Upper lobe of right lung (tissue), 1 donor: ENCODE data around the gene NRL. TPM values are rescaled to one million over a fixed set of nuclear protein-coding genes. Genes with fewer than 3 reads are reported as not detected.

Source experiments
- ATAC-seq: fragments of 200-7000 bp; cut with Tn5 transposase; one replicate; pipeline ENCODE4 v1.9.1; 2020; ENCODE audit warnings: mild to moderate bottlenecking, moderate library complexity
- DNase-seq: peaks from one replicate; pipeline ENCODE4 v3.0.0-alpha.2; 2020
- H3K27ac ChIP-seq: fragments of 200-600 bp; one replicate; pipeline ENCODE4 v1.8.0; 2022
- H3K27me3 ChIP-seq: fragments of 200-600 bp; one replicate; pipeline ENCODE4 v1.8.0; 2022; ENCODE audit warnings: mild to moderate bottlenecking
- H3K36me3 ChIP-seq: fragments of 200-600 bp; one replicate; pipeline ENCODE4 v1.8.0; 2022
- H3K4me1 ChIP-seq: fragments of 200-600 bp; one replicate; pipeline ENCODE4 v1.8.0; 2022
- H3K4me3 ChIP-seq: fragments of 200-600 bp; one replicate; pipeline ENCODE4 v1.8.0; 2022; ENCODE audit warnings: mild to moderate bottlenecking
- H3K9me3 ChIP-seq: fragments of 200-600 bp; one replicate; pipeline ENCODE4 v1.8.0; 2022
- intact Hi-C: fragments of 100-400 bp; cut with DNase I; formaldehyde crosslinking; loops from one replicate; pipeline ENCODE4 v1.11.0; 2022
- total RNA-seq: library from RNA; stranded (reverse); fragmentation: NEBNext Ultra II Directional; extraction: Animal tissue kit (Norgen Biotek cat#: 25700); gene quantifications from one replicate; pipeline ENCODE4 v1.2.1, GENCODE V29; 2021
- TF ChIP-seq, protein P1 (sequence below): fragments of 200-600 bp; IDR thresholded peaks from one replicate; pipeline ENCODE4 v1.8.0; 2022; ENCODE audit warnings: antibody characterized with exemption
- donor health status: DM: no; HTN: yes; CAD: no; lungs with severe emphysema.

NRL gene
- total RNA-seq, 1 donor from 2014 or later, result 2.8 TPM

DNA sequence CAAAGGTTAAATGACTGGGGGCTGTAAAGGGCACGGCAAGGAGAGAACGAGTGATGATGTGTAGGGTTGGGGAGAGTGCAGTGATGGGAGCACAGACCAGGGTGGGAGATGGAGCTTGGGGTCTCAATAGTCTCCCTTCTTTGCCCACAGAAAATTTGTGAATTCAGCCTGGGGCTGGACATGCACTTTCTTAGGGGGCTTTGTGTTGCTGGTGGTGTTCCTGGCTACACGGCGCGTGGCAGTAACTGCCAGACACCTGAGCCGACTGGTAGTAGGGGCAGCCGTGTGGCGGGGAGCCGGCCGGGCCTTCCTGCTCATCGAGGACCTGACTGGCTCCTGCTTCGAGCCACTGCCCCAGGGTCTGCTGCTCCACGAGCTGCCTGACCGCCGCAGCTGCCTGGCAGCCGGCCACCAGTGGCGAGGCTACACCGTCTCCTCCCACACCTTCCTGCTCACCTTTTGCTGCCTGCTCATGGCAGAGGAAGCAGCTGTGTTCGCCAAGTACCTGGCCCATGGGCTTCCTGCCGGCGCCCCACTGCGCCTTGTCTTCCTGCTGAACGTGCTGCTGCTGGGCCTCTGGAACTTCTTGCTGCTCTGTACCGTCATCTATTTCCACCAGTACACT is 17.4 kb upstream of the NRL start:
- TF ChIP-seq, protein P1, sequence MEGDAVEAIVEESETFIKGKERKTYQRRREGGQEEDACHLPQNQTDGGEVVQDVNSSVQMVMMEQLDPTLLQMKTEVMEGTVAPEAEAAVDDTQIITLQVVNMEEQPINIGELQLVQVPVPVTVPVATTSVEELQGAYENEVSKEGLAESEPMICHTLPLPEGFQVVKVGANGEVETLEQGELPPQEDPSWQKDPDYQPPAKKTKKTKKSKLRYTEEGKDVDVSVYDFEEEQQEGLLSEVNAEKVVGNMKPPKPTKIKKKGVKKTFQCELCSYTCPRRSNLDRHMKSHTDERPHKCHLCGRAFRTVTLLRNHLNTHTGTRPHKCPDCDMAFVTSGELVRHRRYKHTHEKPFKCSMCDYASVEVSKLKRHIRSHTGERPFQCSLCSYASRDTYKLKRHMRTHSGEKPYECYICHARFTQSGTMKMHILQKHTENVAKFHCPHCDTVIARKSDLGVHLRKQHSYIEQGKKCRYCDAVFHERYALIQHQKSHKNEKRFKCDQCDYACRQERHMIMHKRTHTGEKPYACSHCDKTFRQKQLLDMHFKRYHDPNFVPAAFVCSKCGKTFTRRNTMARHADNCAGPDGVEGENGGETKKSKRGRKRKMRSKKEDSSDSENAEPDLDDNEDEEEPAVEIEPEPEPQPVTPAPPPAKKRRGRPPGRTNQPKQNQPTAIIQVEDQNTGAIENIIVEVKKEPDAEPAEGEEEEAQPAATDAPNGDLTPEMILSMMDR, result no peak
- no peaks in the 10 kb centered on the region for H3K9me3 ChIP-seq
- H3K4me1 ChIP-seq, result peaks cover 13% of the 10 kb centered on the region
- H3K36me3 ChIP-seq, result no peaks in the 10 kb centered on the region
- intact Hi-C loops, result no loop called here
- DNase-seq, result no peak
- H3K27ac ChIP-seq, result no peak overlapping the region
- ATAC-seq, result no peak
- H3K27me3 ChIP-seq, result no peaks in the 10 kb centered on the region
- no peak overlapping the region for H3K4me3 ChIP-seq

DNA sequence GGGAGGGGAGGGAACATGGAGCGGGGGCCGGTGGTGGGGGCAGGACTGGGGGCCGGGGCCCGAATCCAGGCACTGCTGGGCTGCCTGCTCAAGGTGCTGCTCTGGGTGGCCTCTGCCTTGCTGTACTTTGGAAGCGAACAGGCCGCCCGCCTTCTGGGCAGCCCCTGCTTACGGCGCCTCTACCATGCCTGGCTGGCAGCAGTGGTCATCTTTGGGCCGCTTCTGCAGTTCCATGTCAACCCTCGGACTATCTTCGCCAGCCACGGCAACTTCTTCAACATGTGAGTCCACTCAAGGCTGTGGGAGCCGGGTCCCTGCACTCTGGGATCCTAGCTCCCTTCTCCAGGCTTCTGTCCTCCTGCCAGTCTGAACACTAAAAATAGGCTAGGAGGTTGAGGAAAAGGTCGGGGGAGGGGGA is 16.8 kb upstream of the NRL start:
- Histone ChIP-seq H3K36me3 (no peaks in the 10 kb centered on the region), H3K9me3 (no peaks in the 10 kb centered on the region), H3K4me1 (peaks cover 7% of the 10 kb centered on the region), H3K27me3 (no peaks in the 10 kb centered on the region), H3K4me3 (no peak overlapping the region), H3K27ac (peak overlapping the region; percentile 72)
- TF ChIP-seq, protein P1, result no peak
- intact Hi-C loops, result no loop called here
- DNase-seq (no peak), ATAC-seq (no peak)

DNA sequence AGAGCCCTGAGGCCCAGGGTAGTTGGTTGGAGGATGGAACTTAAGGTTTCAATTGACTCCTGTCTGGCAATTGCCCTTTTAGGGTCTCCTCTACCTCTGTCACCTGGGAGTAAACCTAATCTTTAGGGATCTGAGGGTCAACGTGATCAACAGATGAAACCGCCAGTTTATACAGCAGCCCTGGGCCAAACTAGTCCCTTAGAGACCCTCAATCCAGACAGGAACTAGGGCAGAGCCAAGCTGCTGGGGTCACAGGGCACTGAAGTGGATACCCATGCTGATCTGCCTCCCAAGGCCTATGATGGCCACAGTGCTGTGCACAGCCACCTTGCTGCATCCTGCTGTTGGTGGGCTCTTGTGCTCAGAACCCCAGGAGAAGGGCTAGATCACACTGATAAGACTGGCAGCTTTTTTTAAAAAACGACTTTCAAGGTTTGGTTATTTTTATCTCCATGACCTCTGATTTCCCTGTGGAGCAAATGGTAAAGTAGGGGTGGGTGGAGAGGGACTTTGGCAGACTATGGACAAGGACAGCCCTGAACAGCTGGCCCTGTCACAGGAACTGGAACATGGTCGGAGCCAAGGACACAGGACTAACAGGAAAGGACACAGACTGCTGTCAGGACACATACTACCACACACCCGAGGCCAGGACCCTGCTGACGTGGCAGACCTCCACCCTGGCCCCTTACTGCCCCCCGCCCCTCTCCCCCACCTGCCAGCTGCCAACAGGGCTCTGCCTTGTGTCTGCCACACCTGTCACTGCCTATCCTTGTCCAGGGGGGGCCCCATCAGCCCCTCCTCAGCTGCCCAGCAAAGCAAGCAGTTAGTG is 16.2 kb upstream of the NRL start:
- DNase-seq (no peak), ATAC-seq (no peak)
- no peaks in the 10 kb centered on the region for H3K36me3 ChIP-seq
- H3K4me1 ChIP-seq, result peaks cover 6% of the 10 kb centered on the region
- H3K27ac ChIP-seq, result peak overlapping the region; percentile 72
- TF ChIP-seq, protein P1, result no peak
- intact Hi-C loops, result no loop called here
- H3K9me3 ChIP-seq, result no peaks in the 10 kb centered on the region
- no peaks in the 10 kb centered on the region for H3K27me3 ChIP-seq
- H3K4me3 ChIP-seq, result no peak overlapping the region

DNA sequence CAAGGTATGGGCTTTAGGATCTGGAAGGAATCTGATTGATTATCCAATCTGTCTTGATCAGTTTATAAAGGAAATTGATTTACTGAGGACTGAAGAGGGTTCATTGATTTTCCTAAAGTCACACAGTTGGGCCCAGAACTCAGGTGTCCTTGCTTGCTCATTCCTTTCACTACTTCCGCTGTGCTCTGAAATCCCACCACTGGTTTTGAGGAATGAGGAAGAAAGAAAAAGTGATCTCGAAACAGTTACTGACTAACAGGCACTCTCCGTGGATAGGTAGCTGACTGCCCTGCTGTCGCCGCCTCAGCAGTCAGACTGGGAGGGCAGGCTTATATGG is 15.6 kb upstream of the NRL start, which contains the start of gene FITM1:
Gene FITM1, plus strand, starts transcription at position 280 of the 337 bp plus-strand sequence. CDS start 905 bp downstream, outside the sequence.
- Histone ChIP-seq H3K27ac (peak within 1 kb of the TSS; percentile 72), H3K4me1 (peaks cover 6% of the 10 kb centered on the region), H3K36me3 (no peaks in the 10 kb centered on the region), H3K9me3 (no peaks in the 10 kb centered on the region), H3K4me3 (no peak within 1 kb of the TSS), H3K27me3 (no peaks in the 10 kb centered on the region)
- ATAC-seq, result no peak
- no peak for DNase-seq
- intact Hi-C loops, result no loop called here
- TF ChIP-seq, protein P1, result no peak

DNA sequence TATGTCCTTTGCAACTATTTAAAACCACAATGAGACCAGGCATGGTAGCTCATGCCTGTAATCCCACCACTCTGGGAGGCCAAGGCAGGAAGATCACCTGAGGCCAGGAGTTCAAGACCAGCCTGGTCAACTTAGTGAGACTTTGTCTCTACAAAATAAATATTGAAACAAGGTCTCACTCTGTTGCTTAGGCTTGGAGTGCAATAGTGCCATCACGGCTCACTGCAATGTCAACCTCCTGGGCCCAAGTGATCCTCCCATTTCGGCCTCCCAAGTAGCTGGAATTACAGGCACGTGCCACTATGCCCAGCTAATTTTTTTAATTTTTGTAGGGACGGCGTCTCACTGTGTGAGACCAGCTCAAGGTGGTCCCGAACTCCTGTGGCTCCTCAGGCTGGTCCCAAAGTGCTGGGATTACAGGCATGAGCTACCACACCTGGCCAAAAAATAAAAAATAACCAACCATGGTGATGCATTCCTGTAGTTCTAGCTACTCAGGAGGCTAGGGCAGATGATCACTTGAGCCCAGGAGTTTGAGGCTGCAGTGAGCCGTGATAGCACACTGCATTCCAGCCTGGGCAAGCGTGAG is 14.8 kb upstream of the NRL start:
- no peaks in the 10 kb centered on the region for H3K9me3 ChIP-seq
- no peaks in the 10 kb centered on the region for H3K27me3 ChIP-seq
- no peak overlapping the region for H3K27ac ChIP-seq
- H3K4me3 ChIP-seq, result no peak overlapping the region
- TF ChIP-seq, protein P1, result no peak
- no peak for ATAC-seq
- H3K4me1 ChIP-seq, result peaks cover 6% of the 10 kb centered on the region
- DNase-seq, result no peak
- H3K36me3 ChIP-seq, result no peaks in the 10 kb centered on the region
- intact Hi-C loops, result no loop called here
